K562 (cell line): ENCODE results near the gene ACADSB.

Experiments used
- FOXA1 ChIP-seq: fragments of 450-650 bp; IDR thresholded peaks from 2 replicates; pipeline ENCODE4 v1.6.1; 2016; ENCODE audit warnings: mild to moderate bottlenecking, borderline replicate concordance
- NBN ChIP-seq: fragments of 450-650 bp; IDR thresholded peaks from 2 replicates; pipeline ENCODE4 v1.6.1; 2016; ENCODE audit warnings: low read depth, mild to moderate bottlenecking
- TRIM24 ChIP-seq, 2 experiments: fragments of 450-650 bp; IDR thresholded peaks; 2 replicates each; pipeline ENCODE4 v1.6.1; 2016
- TF ChIP-seq, protein P1 (sequence below): sonication (generic); formaldehyde crosslinking; IDR thresholded peaks from 2 replicates; pipeline ENCODE4 v1.8.1; 2023; ENCODE audit warnings: mild to moderate bottlenecking, missing genetic modification reagents
- TF ChIP-seq, protein P2 (sequence below), 3 experiments: IDR thresholded peaks in 2 of 3; conservative IDR thresholded peaks in 1 of 3; 2 replicates each; pipeline ENCODE4 v1.5.1; 2011 to 2012; ENCODE audit warnings: low read length in 3 of 3, mild to moderate bottlenecking in 3 of 3, control low read depth in 2 of 3, improper control_type of control experiment in 1 of 3, inconsistent platforms in 1 of 3, low read depth in 1 of 3, mixed read lengths in 1 of 3, moderate library complexity in 1 of 3; ENCODE audit not compliant: insufficient read depth in 2 of 3

DNA sequence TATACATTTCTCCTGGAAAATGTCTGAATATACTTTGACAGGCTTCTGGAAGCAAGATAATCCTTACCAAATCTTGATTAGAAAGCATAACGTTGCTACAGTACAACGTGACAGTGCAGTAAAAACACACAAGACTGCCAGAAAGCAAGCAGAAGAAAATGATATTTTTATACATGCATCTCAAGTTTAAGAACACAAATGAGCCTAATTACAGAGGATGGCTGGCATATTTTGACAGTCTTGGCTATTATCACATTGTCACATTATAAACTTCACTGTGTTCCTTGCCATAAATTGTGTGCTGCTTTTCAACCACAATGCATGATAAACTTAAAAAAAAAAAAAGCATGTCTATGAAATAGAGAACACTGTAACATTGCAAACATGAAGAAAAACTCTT, 4.5 kb upstream of the ACADSB start:
- TF ChIP-seq TRIM24 (IDR thresholded peaks at IDR 0.05) (no peak), NBN (no peak), FOXA1 (no peak)
- TF ChIP-seq, protein P1, sequence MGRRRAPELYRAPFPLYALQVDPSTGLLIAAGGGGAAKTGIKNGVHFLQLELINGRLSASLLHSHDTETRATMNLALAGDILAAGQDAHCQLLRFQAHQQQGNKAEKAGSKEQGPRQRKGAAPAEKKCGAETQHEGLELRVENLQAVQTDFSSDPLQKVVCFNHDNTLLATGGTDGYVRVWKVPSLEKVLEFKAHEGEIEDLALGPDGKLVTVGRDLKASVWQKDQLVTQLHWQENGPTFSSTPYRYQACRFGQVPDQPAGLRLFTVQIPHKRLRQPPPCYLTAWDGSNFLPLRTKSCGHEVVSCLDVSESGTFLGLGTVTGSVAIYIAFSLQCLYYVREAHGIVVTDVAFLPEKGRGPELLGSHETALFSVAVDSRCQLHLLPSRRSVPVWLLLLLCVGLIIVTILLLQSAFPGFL (CRISPR knock-in tag), result no peak
- TF ChIP-seq, protein P2, sequence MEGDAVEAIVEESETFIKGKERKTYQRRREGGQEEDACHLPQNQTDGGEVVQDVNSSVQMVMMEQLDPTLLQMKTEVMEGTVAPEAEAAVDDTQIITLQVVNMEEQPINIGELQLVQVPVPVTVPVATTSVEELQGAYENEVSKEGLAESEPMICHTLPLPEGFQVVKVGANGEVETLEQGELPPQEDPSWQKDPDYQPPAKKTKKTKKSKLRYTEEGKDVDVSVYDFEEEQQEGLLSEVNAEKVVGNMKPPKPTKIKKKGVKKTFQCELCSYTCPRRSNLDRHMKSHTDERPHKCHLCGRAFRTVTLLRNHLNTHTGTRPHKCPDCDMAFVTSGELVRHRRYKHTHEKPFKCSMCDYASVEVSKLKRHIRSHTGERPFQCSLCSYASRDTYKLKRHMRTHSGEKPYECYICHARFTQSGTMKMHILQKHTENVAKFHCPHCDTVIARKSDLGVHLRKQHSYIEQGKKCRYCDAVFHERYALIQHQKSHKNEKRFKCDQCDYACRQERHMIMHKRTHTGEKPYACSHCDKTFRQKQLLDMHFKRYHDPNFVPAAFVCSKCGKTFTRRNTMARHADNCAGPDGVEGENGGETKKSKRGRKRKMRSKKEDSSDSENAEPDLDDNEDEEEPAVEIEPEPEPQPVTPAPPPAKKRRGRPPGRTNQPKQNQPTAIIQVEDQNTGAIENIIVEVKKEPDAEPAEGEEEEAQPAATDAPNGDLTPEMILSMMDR (IDR thresholded peaks at IDR 0.05 in 2 of 3, conservative IDR thresholded peaks at IDR 0.05 in 1 of 3; ENCODE audit: insufficient read depth in 2 of 3, low read depth in 1 of 3, low read length in 3 of 3), result no peak
